Raji (cell line): ENCODE measurements around the gene PLCXD3.

ENCODE experiments used
- POLR2A ChIP-seq: IDR thresholded peaks from 2 replicates; pipeline ENCODE4 v1.6.1; 2011; ENCODE audit warnings: low read depth, low read length, control low read depth; ENCODE audit not compliant: insufficient read depth

The PLCXD3 gene

GRCh38 chr5:41510176-41510831, at the start of gene PLCXD3:
Gene PLCXD3 (minus strand): TSS chr5:41510601. CDS start chr5:41510526, 75 bp downstream.
- TF ChIP-seq POLR2A: no peak

DNA sequence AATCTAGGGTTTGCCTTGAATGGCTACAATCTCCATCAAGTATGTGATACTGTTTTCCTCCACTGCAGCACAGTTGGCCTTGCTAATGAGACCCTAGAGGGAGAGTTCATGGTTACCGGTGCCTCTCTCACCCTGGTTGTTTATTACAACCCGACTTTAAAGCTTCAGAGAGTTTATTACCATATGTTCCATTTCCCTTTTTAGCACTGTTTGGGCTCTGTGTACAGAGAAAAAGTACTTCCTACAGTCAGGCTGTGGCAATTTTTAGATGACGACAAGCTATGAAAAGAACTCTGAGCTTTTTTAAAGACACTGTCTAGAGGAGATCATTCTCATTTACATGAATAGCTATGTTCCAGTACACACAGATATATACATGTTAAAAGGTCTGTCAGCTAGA, 48.8 kb upstream of the PLCXD3 start:
- no peak for TF ChIP-seq POLR2A

- no peak for TF ChIP-seq POLR2A
Observed at GRCh38 chr5:41558295-41558694, 47.9 kb upstream of the PLCXD3 start.

DNA sequence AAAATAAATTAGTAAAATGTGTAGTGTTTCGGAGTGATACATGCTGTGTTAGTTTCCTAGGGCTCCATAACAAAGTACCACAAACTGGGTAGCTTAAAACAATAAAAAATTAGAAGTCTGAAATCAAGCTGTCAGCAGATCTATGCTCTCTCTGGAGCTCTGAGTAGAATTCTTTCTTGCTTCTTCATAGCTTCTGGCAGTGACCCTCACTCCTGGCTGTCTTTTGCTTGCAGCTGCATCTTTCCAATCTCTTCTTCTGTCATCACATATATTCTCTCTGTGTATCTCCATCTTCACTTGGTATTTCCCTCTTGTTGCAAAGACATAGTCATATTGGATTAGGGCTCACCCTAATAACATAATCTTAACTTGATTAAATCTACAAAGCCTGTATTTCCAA, 37.6 kb upstream of the PLCXD3 start:
- no peak for TF ChIP-seq POLR2A

- no peak for TF ChIP-seq POLR2A
Observed at GRCh38 chr5:41542183-41542582, 31.8 kb upstream of the PLCXD3 start.

DNA sequence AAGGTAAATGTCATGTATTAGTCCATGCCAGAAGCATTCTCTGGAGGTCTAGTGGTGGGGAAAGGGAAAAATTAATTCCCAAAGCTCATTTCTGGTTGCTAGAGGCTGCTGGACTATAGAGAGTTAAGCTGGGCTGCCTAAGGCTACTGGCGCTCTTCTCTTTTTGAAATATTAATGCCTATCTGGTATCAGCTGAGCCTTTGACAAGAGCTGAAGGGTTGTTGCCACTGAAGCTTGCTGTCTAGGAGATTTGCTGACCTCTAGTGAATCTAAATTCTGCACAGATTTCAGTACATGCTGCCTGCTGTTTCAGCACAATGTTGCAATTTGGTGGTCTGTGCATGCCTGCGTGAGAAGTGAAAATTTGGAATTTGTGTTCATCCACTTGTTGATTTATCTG, 29.1 kb upstream of the PLCXD3 start:
- TF ChIP-seq POLR2A: no peak

DNA sequence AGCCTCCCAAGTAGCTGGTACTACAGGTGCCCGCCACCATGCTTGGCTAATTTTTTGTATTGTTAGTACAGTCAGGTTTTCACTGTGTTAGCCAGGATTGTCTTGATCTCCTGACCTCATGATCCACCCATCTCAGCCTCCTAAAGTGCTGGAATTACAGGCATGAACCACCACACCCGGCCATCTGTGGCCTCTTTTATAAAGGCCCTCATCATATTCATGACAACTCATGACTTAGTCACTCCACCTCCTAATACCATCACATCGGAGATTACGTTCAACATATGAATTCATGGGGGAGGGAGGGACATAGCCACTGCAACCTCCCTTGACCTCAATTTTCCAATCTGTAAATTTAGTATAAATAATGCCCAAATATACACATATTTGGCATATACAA, 27.2 kb upstream of the PLCXD3 start:
- no peak for TF ChIP-seq POLR2A

DNA sequence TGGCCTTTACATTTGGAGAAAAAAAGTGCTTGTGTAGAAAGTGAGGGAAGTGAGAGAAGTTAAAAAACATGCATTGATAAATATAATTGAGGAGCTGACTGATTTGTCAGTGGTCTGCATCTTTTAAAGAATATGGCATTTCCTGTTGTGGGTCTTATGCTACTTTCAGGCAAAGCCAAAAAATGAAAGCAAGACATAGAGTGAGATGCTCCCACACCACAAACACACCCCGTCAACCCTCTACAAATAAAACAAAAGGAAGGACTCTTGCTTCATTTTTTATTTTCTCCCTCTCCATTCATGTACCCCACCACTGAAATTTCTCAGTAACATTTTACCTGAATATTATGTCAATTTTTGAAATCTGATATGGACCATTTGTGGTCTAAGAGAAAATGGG, 22.1 kb upstream of the PLCXD3 start:
- TF ChIP-seq POLR2A: no peak

DNA sequence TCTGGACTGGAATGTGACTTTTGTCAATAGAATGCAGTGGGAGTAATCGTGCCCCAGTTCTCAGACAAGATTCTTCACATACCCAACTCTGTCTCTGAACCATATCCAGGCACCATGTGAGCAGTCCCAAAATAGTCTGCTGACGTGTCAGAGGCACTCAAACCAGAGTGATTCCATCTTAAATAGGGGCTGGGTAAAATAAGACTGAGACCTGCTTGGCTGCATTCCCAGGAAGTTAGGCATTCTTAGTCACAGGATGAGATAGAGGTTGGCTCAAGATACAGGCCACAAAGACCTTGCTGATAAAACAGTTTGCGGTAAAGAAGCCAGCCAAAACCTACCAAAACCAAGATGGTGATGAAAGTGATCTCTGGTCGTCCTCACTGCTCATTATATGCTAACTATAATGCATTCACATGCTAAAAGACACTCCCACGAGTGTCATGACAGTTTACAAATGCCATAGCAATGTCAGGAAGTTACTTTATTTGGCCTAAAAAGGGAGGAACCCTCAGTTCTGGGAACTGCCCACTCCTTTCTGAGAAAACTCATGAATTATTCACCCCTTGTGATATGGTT, 16.9 kb upstream of the PLCXD3 start:
- no peak for TF ChIP-seq POLR2A

GRCh38 chr5:41526699-41527098, 16.3 kb upstream of the PLCXD3 start:
- no peak for TF ChIP-seq POLR2A

DNA sequence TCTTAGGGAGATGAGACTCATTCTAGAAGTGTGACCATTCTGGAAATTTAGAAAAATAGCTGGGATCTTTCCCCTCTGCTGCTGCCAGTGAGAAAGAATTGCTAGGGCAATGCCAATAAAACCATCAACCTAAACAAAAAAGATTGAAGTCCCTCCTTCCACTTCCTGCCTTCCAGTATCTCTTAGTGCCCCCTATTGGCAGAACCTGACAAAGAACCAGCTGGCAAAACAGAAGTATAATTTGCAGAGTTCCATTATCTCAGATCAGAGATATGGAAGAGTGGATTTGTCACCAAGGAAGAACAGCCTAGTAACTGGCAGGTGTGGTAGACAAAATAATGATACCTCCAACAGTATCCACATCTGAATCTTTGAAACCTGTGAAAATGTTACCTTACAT, 13.8 kb upstream of the PLCXD3 start:
- TF ChIP-seq POLR2A: no peak

GRCh38 chr5:41522193-41522786, 11.9 kb upstream of the PLCXD3 start:
- TF ChIP-seq POLR2A: no peak

DNA sequence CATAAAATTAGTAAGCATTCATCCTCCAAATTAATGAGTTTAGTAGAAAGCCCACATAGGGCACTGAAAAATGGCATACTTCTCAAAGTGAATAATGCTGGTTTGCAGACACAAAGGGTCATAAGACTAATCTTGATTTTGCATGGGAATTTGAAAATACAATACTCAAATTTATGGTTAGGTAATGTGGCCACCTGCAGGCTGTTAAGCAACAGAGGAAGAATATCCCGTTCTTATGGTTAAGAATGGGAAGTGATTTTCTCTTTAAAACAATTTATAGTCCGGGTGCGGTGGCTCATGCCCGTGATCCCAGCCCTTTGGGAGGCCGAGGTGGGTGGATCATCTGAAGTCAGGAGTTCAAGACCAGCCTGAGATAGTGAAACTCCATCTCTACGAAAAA, 9.4 kb upstream of the PLCXD3 start:
- TF ChIP-seq POLR2A: no peak

GRCh38 chr5:41517909-41518308, 7.5 kb upstream of the PLCXD3 start:
- TF ChIP-seq POLR2A: no peak

- TF ChIP-seq POLR2A: no peak
Observed at GRCh38 chr5:41511241-41511640, 840 bp upstream of the PLCXD3 start.

DNA sequence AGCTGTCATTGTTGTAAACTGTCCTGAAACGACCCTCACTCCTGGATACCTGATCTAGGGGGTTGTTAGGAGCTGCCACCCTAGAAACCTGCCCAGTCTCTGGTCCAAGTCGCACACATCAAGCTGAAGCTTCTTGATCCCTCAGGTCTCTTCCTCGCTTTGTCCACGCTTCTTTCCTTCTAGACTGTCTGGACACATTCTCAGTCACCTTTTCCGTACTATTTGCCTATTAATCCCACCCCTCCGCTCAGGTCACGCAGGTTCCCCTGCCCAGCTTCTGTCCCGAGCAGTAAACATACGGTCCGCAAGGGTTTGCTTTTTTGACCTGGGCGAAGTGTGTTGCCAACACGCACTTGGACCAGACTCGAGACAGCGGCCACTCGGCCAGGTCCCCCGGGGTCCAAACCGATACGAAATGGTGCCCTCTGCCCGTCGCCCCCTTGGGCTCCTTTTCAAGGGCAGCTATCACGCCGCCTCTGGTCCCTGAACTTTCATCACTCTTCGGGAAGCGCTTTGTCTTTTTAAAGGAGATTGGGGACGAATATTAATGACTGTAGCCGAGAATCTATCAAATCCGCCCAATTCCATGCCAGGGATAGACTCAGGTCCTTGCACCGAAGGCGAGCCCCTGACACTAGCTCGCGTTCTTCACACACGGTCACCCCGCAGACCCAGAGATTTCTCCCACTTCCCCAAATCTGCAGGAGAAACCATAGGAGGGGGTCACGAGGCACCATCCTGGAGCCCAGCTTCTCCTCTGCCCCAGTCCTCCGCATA, 814 bp downstream of the PLCXD3 start:
- TF ChIP-seq POLR2A: no peak
